IMR-90 (cell line): ENCODE measurements around the gene CSH2.

Source experiments
- BHLHE40 ChIP-seq: fragments of 150-350 bp; IDR thresholded peaks from 2 replicates; pipeline ENCODE4 v1.6.1; 2016; ENCODE audit warnings: mild to moderate bottlenecking, low read depth, low read length
- CEBPB ChIP-seq: IDR thresholded peaks from 2 replicates; pipeline ENCODE4 v1.6.1; 2012; ENCODE audit warnings: low read depth, low read length, improper control_type of control experiment
- CTCF ChIP-seq: conservative IDR thresholded peaks from 2 replicates; pipeline ENCODE4 v1.5.1; 2012; ENCODE audit warnings: mild to moderate bottlenecking, low read depth, low read length, improper control_type of control experiment
- ELK1 ChIP-seq: fragments of 150-350 bp; IDR thresholded peaks from 2 replicates; pipeline ENCODE4 v1.6.1; 2016; ENCODE audit warnings: low read depth, mild to moderate bottlenecking, low read length, moderate library complexity, borderline replicate concordance
- FOS ChIP-seq: fragments of 150-350 bp; IDR thresholded peaks from 2 replicates; pipeline ENCODE4 v1.6.1; 2016; ENCODE audit warnings: low read depth, low read length
- MXI1 ChIP-seq: IDR thresholded peaks from 2 replicates; pipeline ENCODE4 v1.6.1; 2012; ENCODE audit warnings: low read depth, mild to moderate bottlenecking, low read length, moderate library complexity, borderline replicate concordance
- POLR2A ChIP-seq: IDR thresholded peaks from 2 replicates; pipeline ENCODE4 v1.6.1; 2012; ENCODE audit warnings: mild to moderate bottlenecking, low read depth, low read length
- RAD21 ChIP-seq: IDR thresholded peaks from 2 replicates; pipeline ENCODE4 v1.6.1; 2012; ENCODE audit warnings: low read length, improper control_type of control experiment
- RCOR1 ChIP-seq: IDR thresholded peaks from 2 replicates; pipeline ENCODE4 v1.6.1; 2012; ENCODE audit warnings: mild to moderate bottlenecking, low read length, improper control_type of control experiment; ENCODE audit not compliant: insufficient replicate concordance
- RFX5 ChIP-seq: IDR thresholded peaks from 2 replicates; pipeline ENCODE4 v1.8.0; 2012; ENCODE audit warnings: low read depth, mild to moderate bottlenecking, low read length, moderate library complexity
- SMC3 ChIP-seq: fragments of 150-350 bp; IDR thresholded peaks from 2 replicates; pipeline ENCODE4 v1.6.1; 2016; ENCODE audit warnings: low read depth, mild to moderate bottlenecking, antibody characterized with exemption, low read length, moderate library complexity
- USF2 ChIP-seq: fragments of 150-350 bp; IDR thresholded peaks from 2 replicates; pipeline ENCODE4 v1.6.1; 2017; ENCODE audit warnings: mild to moderate bottlenecking, antibody characterized with exemption, low read length, low read depth

- TF ChIP-seq POLR2A (no peak), CTCF (no peak), FOS (no peak), BHLHE40 (no peak), CEBPB (no peak), MXI1 (no peak), SMC3 (no peak), RAD21 (no peak), USF2 (no peak), RFX5 (no peak), ELK1 (no peak), RCOR1 (no peak)
These were observed 18.3 kb downstream of the CSH2 start for GRCh38 chr17:63855185-63855584.
